ENCODE measurements around the gene TUSC2. TPM values are rescaled to one million over a fixed set of nuclear protein-coding genes. Genes with fewer than 3 reads are reported as not detected.

The TUSC2 gene
- total RNA-seq, 1 experiment from 2014 or later: 33.5 TPM

- no peak for TF ChIP-seq CTCF (conservative IDR thresholded peaks at IDR 0.05)
- Histone ChIP-seq H3K79me2 (ENCODE audit: insufficient read depth, low read length) (no peaks in the 10 kb centered on the region), H4K8ac (replicated peaks; ENCODE audit: insufficient read length, low read depth, low read length) (no peak overlapping the region), H3K27me3 (ENCODE audit: insufficient read depth, low read length) (no peaks in the 10 kb centered on the region), H3K4me2 (ENCODE audit: insufficient read depth, insufficient read length, low read length) (no peak overlapping the region), H2BK12ac (ENCODE audit: insufficient read length, low read depth, low read length) (no peak overlapping the region), H3K27ac (ENCODE audit: insufficient read length, low read depth, low read length) (no peak overlapping the region), H3K56ac (ENCODE audit: insufficient read length, low read depth, low read length) (no peak overlapping the region), H4K91ac (ENCODE audit: insufficient read length, low read depth, low read length) (no peak overlapping the region), H2AFZ (ENCODE audit: low read length) (no peak overlapping the region), H3K23ac (ENCODE audit: insufficient read length, low read depth, low read length) (no peak overlapping the region), H3K4me1 (ENCODE audit: insufficient read depth, low read length) (no peaks in the 10 kb centered on the region), H2BK5ac (ENCODE audit: insufficient read length, low read length) (no peak overlapping the region), H2BK120ac (ENCODE audit: low read depth, low read length, poor library complexity, severe bottlenecking) (no peak overlapping the region), H2AK5ac (ENCODE audit: insufficient read length, low read length) (no peak overlapping the region), H3K14ac (ENCODE audit: insufficient read depth, low read length) (no peak overlapping the region), H4K5ac (ENCODE audit: insufficient read length, low read depth, low read length) (no peak overlapping the region), H2BK15ac (ENCODE audit: low read depth, low read length) (no peak overlapping the region), H3K18ac (ENCODE audit: insufficient read length, low read depth, low read length) (no peak overlapping the region), H3K9ac (ENCODE audit: extremely low read depth, insufficient read length, low read length) (no peak overlapping the region), H3K4ac (ENCODE audit: low read depth, low read length) (no peak overlapping the region), H3K23me2 (ENCODE audit: insufficient read length, low read depth, low read length, poor library complexity, severe bottlenecking) (peaks cover 6% of the 10 kb centered on the region), H4K20me1 (ENCODE audit: control insufficient read depth, insufficient read depth, insufficient read length) (no peaks in the 10 kb centered on the region), H2BK20ac (ENCODE audit: low read depth, low read length, poor library complexity, severe bottlenecking) (no peak overlapping the region), H3T11ph (ENCODE audit: low read length) (no peak overlapping the region), H3K79me1 (ENCODE audit: insufficient read depth, low read depth, low read length, poor library complexity, severe bottlenecking) (no peaks in the 10 kb centered on the region), H3K9me3 (ENCODE audit: control insufficient read depth, low read depth, low read length) (no peaks in the 10 kb centered on the region)
- no peaks in the 10 kb centered on the region for H3K27me3 Mint-ChIP-seq (ENCODE audit: low read depth)
- no peak overlapping the region for H3K4me3 Mint-ChIP-seq
- H3K4me1 Mint-ChIP-seq: peaks cover 22 to 23% of the 10 kb centered on the region in 2 experiments
- no CpG with 5 or more reads among the region's 2 CpGs for WGBS (ENCODE audit: extremely low coverage, insufficient read length, low lambda C conversion rate)
- no peaks in the 10 kb centered on the region; a peak in 1 of 5 replicates for H3K9me3 Mint-ChIP-seq
- H3K36me3 Mint-ChIP-seq (ENCODE audit: insufficient read depth in 1 of 3, low read depth in 3 of 3): peaks cover 0 to 8% (median 1%) of the 10 kb centered on the region in 3 experiments; a peak in 1 of 7 replicates
- H3K27ac Mint-ChIP-seq: no peak overlapping the region
- no peak for DNase-seq
Observed at GRCh38 chr3:50297384-50297775, 30.6 kb downstream of the TUSC2 start.

Data from H9 (cell line).